Type B pancreatic cell (in vitro differentiated cells): ENCODE results near the gene TM7SF2. TPM values are rescaled to one million over a fixed set of nuclear protein-coding genes. Genes with fewer than 3 reads are reported as not detected.
A peak's percentile ranks its signal among the peaks of the same experiment; 100 is the strongest.

Experiments
- DNase-seq: peaks from one replicate; pipeline ENCODE4 v3.0.0; 2021; ENCODE audit warnings: mixed read lengths; ENCODE audit not compliant: unreplicated experiment; ENCODE audit errors: extremely low spot score
- H3K27ac Mint-ChIP-seq: 2 replicates; pipeline ENCODE4 v1.8.0; 2021; ENCODE audit warnings: mild to moderate bottlenecking, mixed read lengths
- H3K27me3 Mint-ChIP-seq: 2 replicates; pipeline ENCODE4 v1.8.0; 2021; ENCODE audit warnings: mixed read lengths
- H3K36me3 Mint-ChIP-seq: 2 replicates; pipeline ENCODE4 v1.8.0; 2021; ENCODE audit warnings: mixed read lengths
- H3K4me1 Mint-ChIP-seq: one replicate; pipeline ENCODE4 v1.8.0; 2021; ENCODE audit warnings: mixed read lengths; ENCODE audit not compliant: unreplicated experiment
- H3K4me3 Mint-ChIP-seq: 2 replicates; pipeline ENCODE4 v1.8.0; 2021; ENCODE audit warnings: mild to moderate bottlenecking, mixed read lengths
- H3K9me3 Mint-ChIP-seq: 2 replicates; pipeline ENCODE4 v1.8.0; 2021; ENCODE audit warnings: mixed read lengths
- total RNA-seq: library from RNA; stranded (reverse); gene quantifications from 2 replicates; pipeline ENCODE4 v1.2.1, GENCODE V29; 2021; ENCODE audit warnings: low replicate concordance
- TF ChIP-seq, protein P1 (sequence below): fragments of 200-600 bp; sonication (generic); conservative IDR thresholded peaks from 2 replicates; pipeline ENCODE4 v1.5.0; 2021; ENCODE audit warnings: antibody characterized with exemption, mild to moderate bottlenecking

TM7SF2 gene
- total RNA-seq, 1 donor from 2014 or later = 52.2 TPM

DNA sequence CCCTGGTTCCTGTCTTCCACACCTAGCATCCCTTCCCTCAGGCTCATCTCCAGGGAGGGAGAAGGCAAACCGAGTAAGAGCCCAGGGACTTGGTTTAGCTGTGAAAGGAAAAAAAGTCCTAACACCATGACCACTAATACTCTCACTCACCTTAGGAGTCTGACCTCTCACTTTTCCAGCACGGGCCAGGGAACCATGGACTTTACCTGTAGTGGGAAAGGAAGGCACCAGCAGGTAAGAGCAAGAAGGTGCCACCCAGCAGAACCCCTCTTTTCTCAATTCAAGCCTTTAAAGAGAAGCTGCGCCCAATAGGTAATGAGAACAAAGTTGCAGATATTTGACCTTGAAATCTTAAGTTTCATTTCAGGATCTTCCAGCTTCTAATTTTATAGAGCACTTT is 9.2 kb downstream of the TM7SF2 start:
- no peaks in the 10 kb centered on the region for H3K9me3 Mint-ChIP-seq
- H3K36me3 Mint-ChIP-seq = peaks cover 21% of the 10 kb centered on the region
- H3K27me3 Mint-ChIP-seq = no peaks in the 10 kb centered on the region
- DNase-seq = no peak
- peak overlapping the region; percentile 99 for H3K27ac Mint-ChIP-seq
- TF ChIP-seq, protein P1, sequence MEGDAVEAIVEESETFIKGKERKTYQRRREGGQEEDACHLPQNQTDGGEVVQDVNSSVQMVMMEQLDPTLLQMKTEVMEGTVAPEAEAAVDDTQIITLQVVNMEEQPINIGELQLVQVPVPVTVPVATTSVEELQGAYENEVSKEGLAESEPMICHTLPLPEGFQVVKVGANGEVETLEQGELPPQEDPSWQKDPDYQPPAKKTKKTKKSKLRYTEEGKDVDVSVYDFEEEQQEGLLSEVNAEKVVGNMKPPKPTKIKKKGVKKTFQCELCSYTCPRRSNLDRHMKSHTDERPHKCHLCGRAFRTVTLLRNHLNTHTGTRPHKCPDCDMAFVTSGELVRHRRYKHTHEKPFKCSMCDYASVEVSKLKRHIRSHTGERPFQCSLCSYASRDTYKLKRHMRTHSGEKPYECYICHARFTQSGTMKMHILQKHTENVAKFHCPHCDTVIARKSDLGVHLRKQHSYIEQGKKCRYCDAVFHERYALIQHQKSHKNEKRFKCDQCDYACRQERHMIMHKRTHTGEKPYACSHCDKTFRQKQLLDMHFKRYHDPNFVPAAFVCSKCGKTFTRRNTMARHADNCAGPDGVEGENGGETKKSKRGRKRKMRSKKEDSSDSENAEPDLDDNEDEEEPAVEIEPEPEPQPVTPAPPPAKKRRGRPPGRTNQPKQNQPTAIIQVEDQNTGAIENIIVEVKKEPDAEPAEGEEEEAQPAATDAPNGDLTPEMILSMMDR = no peak
- H3K4me3 Mint-ChIP-seq = peak overlapping the region; percentile 100
- H3K4me1 Mint-ChIP-seq = peaks cover 16% of the 10 kb centered on the region

GRCh38 chr11:65121447-65121864 is 9.8 kb downstream of the TM7SF2 start:
- DNase-seq = no peak
- TF ChIP-seq, protein P1 = no peak
- Mint-ChIP-seq H3K36me3 (peaks cover 21% of the 10 kb centered on the region), H3K27me3 (no peaks in the 10 kb centered on the region), H3K4me1 (peaks cover 16% of the 10 kb centered on the region), H3K4me3 (peak overlapping the region; percentile 100), H3K27ac (peak overlapping the region; percentile 99), H3K9me3 (no peaks in the 10 kb centered on the region)

GRCh38 chr11:65121865-65122696 is 10.4 kb downstream of the TM7SF2 start, which contains the start of the genes FAU and MRPL49:
TSS of gene FAU (minus strand) at chr11:65122134. CDS start at chr11:65121813, 321 bp downstream.
TSS of gene MRPL49 (plus strand) at chr11:65122321. CDS start at chr11:65122347, 26 bp downstream.
- TF ChIP-seq, protein P1 = no peak
- peak within 1 kb of the TSS; percentile 99 for H3K27ac Mint-ChIP-seq
- H3K9me3 Mint-ChIP-seq = no peaks in the 10 kb centered on the region
- H3K4me3 Mint-ChIP-seq = peak within 1 kb of the TSS; percentile 100
- H3K4me1 Mint-ChIP-seq = peaks cover 16% of the 10 kb centered on the region
- H3K27me3 Mint-ChIP-seq = no peaks in the 10 kb centered on the region
- peaks cover 21% of the 10 kb centered on the region for H3K36me3 Mint-ChIP-seq
- peak; percentile 98 for DNase-seq

DNA sequence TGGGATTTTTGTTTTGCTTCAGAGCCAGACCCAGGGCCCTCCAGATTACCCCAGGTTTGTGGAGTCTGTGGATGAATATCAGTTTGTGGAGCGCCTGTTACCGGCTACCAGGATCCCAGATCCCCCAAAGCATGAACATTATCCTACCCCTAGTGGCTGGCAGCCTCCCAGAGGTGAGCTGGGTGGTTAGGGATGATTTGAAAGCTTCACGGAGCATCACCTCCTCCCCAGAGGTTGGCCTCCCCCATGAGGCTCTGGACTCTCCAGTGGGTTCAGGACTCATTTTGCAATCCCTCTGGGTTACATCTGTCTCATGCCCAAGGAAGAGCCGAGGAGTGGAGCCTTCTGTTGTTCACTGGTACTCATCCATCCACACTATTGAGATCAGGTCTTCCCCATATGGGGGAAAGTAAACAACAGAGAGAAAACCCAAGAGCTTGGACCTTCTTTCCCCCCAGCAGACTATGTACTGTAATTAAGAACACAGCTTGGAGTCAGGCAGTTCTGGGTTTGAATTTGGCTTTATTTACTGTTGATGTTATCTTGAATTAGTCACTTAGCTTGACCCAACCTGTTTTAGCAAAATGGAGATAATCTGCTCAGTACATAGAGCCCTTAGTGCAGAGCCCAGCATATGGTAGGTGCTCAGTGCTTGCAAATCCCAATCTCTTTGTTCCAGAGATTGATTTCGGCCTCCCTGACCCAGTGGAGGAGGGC is 13.0 kb downstream of the TM7SF2 start:
- Mint-ChIP-seq H3K4me1 (peaks cover 12% of the 10 kb centered on the region), H3K4me3 (peak overlapping the region; percentile 49), H3K27me3 (no peaks in the 10 kb centered on the region), H3K36me3 (peaks cover 12% of the 10 kb centered on the region), H3K9me3 (no peaks in the 10 kb centered on the region), H3K27ac (peak overlapping the region; percentile 14)
- TF ChIP-seq, protein P1 = no peak
- no peak for DNase-seq

- Mint-ChIP-seq H3K27ac (no peak overlapping the region), H3K4me1 (peaks cover 12% of the 10 kb centered on the region), H3K9me3 (no peaks in the 10 kb centered on the region), H3K4me3 (no peak overlapping the region), H3K36me3 (peaks cover 12% of the 10 kb centered on the region), H3K27me3 (no peaks in the 10 kb centered on the region)
- TF ChIP-seq, protein P1 = no peak
- DNase-seq = no peak
These were observed 13.8 kb downstream of the TM7SF2 start for GRCh38 chr11:65125197-65126056.
